Measurements from ENCODE around the gene ZNF532. TPM values are rescaled to one million over a fixed set of nuclear protein-coding genes. Genes with fewer than 3 reads are reported as not detected.

Gene ZNF532, protein sequence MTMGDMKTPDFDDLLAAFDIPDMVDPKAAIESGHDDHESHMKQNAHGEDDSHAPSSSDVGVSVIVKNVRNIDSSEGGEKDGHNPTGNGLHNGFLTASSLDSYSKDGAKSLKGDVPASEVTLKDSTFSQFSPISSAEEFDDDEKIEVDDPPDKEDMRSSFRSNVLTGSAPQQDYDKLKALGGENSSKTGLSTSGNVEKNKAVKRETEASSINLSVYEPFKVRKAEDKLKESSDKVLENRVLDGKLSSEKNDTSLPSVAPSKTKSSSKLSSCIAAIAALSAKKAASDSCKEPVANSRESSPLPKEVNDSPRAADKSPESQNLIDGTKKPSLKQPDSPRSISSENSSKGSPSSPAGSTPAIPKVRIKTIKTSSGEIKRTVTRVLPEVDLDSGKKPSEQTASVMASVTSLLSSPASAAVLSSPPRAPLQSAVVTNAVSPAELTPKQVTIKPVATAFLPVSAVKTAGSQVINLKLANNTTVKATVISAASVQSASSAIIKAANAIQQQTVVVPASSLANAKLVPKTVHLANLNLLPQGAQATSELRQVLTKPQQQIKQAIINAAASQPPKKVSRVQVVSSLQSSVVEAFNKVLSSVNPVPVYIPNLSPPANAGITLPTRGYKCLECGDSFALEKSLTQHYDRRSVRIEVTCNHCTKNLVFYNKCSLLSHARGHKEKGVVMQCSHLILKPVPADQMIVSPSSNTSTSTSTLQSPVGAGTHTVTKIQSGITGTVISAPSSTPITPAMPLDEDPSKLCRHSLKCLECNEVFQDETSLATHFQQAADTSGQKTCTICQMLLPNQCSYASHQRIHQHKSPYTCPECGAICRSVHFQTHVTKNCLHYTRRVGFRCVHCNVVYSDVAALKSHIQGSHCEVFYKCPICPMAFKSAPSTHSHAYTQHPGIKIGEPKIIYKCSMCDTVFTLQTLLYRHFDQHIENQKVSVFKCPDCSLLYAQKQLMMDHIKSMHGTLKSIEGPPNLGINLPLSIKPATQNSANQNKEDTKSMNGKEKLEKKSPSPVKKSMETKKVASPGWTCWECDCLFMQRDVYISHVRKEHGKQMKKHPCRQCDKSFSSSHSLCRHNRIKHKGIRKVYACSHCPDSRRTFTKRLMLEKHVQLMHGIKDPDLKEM (N-terminal part only)
- total RNA-seq, result 10 to 100 TPM; 14.1 to 19.6 TPM

DNA sequence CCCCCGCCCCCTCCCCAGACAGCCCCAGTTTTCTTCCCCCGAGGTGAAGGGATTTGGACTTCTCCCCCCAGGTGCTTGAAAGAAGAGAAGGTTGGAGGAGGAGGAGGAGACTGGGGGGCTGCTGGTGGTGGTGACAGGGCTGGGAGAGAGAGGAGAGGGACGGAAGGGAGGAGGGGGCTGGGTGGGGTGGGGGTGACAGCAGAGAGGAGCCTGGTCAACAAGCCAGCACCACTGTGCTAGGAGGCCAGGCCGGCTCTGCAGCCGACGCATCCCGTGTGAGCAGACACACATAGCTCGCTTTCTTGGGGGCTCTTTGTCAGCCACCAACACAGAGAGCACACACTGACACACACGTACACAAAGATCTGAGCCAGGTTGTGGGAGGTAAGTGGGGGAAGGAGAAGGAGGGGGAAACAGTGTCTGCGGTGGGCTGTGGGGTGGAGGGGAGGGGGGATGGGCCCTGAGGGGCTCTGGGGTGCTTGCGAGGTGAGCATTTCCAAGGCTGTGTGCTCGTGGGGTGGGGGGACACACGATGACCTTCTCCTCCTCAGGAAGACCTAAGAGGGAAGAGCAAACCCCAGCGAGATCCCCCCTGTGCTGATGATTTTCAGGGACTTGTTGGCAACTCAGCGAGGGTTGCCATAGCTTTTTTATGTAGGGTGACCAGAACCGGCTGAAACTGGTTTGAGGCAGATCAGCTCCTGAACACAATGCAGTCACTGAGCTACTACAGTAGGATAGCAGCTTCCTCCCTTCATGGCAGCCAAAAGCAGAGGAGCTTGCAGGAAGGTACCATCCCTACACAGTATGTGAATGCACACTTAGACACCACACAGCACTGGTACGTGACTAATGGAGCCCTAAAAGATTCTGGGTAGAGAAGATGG, at the start of gene ZNF532:
ZNF532 (plus strand) TSS at position 732 of the 887 bp plus-strand sequence. CDS start 53,411 bp downstream, outside the sequence.

Small RNA genes within 50 kb of the gene (small RNA-seq; reads per million reads assigned to genes)
- gene RF00096 (0 reads per million in 2 donors), gene RNU2-69P (1.1 to 1.3 reads per million in 2 donors)

Other genes starting within 250 kb of the ZNF532 start
- gene ALPK2, start 235.8 kb upstream of the ZNF532 start, total RNA-seq, result under 1 TPM; under 0.01 TPM
- 10 to 100 TPM; 13.4 to 23.6 TPM for gene MALT1, start 193.4 kb upstream of the ZNF532 start, total RNA-seq

Data from melanocyte of skin (primary cell).